T-helper 2 cell treated with Interferon-gamma antibody and Interleukin-4, amounts not matched to agents 5 μg/mL and 100 μg/mL, for 36 hours (primary cell): ENCODE results near the gene TRIM15.

Source experiments
- DNase-seq: peaks from one replicate; pipeline ENCODE4 v3.0.0; 2021; ENCODE audit warnings: low spot score
- H3K27ac Mint-ChIP-seq: one replicate; pipeline ENCODE4 v1.8.0; 2021; ENCODE audit warnings: mild to moderate bottlenecking, mixed read lengths
- H3K27me3 Mint-ChIP-seq: one replicate; pipeline ENCODE4 v1.8.0; 2021; ENCODE audit warnings: low read depth, mixed read lengths
- H3K36me3 Mint-ChIP-seq: one replicate; pipeline ENCODE4 v1.8.0; 2021; ENCODE audit warnings: low read depth, mixed read lengths
- H3K4me1 Mint-ChIP-seq: one replicate; pipeline ENCODE4 v1.8.0; 2021; ENCODE audit warnings: low read depth, mixed read lengths
- H3K4me3 Mint-ChIP-seq: one replicate; pipeline ENCODE4 v1.8.0; 2022; ENCODE audit warnings: mild to moderate bottlenecking, moderate library complexity, mixed read lengths
- H3K9me3 Mint-ChIP-seq: one replicate; pipeline ENCODE4 v1.8.0; 2021; ENCODE audit warnings: mixed read lengths

Gene TRIM15

GRCh38 chr6:30152910-30153610, 10.3 kb upstream of the TRIM15 start:
- Mint-ChIP-seq H3K4me1 (peaks cover 6% of the 10 kb centered on the region), H3K27ac (no peak overlapping the region), H3K36me3 (no peaks in the 10 kb centered on the region), H3K9me3 (no peaks in the 10 kb centered on the region), H3K27me3 (peaks cover 16% of the 10 kb centered on the region), H3K4me3 (no peak overlapping the region)
- no peak for DNase-seq

DNA sequence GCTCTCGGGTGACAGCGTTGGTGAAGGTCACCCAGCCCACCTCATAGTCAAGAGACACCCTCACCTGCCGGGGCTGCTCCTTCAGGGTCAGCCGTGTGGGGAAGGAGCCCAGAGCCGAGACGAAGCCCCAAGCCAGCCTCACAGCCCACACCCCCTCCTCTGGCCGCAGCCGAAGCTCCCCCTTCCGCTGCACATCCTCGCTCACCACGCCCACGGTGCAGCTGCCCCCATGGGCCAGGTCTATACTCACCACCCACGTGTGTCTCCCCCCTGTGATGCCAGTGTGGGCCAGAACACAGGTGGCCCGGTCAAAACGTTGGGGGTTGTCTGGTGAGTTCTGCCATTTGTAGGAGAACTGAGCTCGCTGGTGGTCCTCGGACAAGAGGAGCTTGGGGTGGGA, 9.3 kb upstream of the TRIM15 start:
- no peak overlapping the region for H3K4me3 Mint-ChIP-seq
- DNase-seq = no peak
- no peaks in the 10 kb centered on the region for H3K36me3 Mint-ChIP-seq

DNA sequence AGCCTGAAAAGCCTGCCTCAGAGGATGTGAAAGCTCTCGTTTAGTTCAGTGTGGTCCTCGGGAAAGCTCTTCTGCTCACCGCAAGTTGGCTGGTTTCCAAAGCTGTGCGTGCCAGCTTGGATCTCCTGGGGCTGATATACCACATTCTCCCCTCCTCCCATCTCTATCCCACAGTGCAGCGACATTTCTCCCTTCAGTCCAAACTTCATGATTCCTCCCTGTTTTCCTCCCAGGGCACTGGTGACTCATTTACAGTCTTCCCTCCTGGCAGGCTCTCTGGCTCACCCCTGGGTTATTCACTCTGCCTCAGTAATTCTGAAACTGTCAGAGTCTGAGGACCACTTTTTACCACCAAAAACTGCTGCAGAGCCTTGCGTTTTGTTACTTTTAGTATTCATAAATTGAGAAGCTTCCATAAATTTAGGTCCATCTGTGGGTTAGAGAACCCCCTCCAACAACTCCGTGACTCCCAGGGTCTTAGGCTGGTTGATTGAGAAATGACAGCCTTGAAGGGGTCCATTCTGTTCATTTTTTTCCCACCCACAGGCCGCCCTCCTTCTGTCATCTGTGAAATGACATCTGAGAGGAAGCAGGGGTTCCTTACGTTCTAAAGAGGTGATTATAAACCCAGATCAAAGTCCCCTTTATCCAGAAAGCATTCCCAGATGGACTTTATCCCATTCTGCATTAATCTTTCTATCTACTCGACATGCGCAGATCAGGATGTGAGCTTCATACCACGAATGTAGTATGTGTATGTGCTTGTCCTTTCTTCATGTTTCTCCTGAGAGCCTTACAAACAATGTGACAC, 8.4 kb upstream of the TRIM15 start:
- peaks cover 14% of the 10 kb centered on the region for H3K27me3 Mint-ChIP-seq
- no peak overlapping the region for H3K27ac Mint-ChIP-seq
- H3K36me3 Mint-ChIP-seq = no peaks in the 10 kb centered on the region
- peaks cover 10% of the 10 kb centered on the region for H3K4me1 Mint-ChIP-seq
- no peak overlapping the region for H3K4me3 Mint-ChIP-seq
- DNase-seq = no peak
- no peaks in the 10 kb centered on the region for H3K9me3 Mint-ChIP-seq

More for the DNA sequence above, 9.3 kb upstream of the TRIM15 start:
- H3K4me1 Mint-ChIP-seq = peaks cover 9% of the 10 kb centered on the region
- H3K9me3 Mint-ChIP-seq = no peaks in the 10 kb centered on the region
- H3K27me3 Mint-ChIP-seq = peaks cover 16% of the 10 kb centered on the region
- no peak overlapping the region for H3K27ac Mint-ChIP-seq

DNA sequence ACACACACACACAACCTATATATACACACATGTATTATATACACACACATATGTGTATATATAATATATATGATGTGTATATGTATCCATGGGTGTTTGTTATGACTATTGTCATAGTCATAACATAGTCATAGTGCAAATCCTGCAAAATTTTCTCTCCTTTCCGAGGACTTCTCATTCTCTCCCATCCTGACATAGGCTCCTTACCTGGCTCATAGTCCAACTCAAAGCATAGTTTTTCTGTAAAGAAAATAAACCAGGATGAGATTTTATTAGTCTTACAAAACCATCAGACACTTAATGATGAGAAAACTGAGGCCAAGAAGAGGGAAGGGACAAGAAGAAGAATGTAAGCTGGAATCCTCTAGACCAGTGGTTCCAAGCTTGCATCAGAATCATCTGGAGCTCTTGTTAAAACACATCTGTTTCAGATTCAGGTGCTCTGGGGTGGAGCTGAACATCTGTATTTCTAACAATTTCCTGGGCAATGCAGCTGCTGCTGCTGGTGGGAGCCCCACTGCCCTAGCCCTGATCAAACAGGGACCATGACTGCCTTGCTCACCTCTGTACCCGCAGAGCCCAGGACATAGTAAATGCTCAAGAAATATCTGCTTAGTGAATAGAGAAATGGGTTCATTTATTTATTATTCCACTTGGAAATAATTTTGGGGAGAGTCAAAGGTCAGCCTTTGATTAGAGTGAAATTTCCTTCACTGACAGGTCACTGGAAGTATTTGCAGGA, 7.7 kb upstream of the TRIM15 start:
- no peaks in the 10 kb centered on the region for H3K9me3 Mint-ChIP-seq
- H3K27ac Mint-ChIP-seq = no peak overlapping the region
- no peak overlapping the region for H3K4me3 Mint-ChIP-seq
- H3K27me3 Mint-ChIP-seq = peaks cover 9% of the 10 kb centered on the region
- H3K4me1 Mint-ChIP-seq = peaks cover 10% of the 10 kb centered on the region
- no peaks in the 10 kb centered on the region for H3K36me3 Mint-ChIP-seq
- DNase-seq = no peak

DNA sequence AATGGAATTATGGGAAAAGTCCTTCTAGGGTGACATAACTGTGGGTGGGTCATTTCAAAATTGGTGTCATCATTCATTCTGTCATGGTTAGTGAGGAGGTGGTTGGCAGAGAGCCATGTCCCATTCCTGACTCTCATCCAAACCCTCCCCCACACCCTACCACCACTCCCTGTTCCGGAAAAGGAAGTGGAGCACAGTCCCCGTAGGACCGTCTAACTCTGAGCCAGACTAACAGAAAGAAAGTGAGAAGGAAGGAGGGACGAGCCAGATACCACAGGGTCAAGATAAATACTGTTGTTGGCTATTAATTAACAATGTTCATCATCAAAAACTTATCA, 7.1 kb upstream of the TRIM15 start:
- DNase-seq = no peak
- Mint-ChIP-seq H3K27ac (no peak overlapping the region), H3K36me3 (no peaks in the 10 kb centered on the region), H3K9me3 (no peaks in the 10 kb centered on the region), H3K27me3 (peaks cover 9% of the 10 kb centered on the region), H3K4me1 (peaks cover 10% of the 10 kb centered on the region), H3K4me3 (no peak overlapping the region)

- DNase-seq = no peak
- peaks cover 9% of the 10 kb centered on the region for H3K27me3 Mint-ChIP-seq
- H3K9me3 Mint-ChIP-seq = no peaks in the 10 kb centered on the region
- H3K36me3 Mint-ChIP-seq = no peaks in the 10 kb centered on the region
- H3K4me1 Mint-ChIP-seq = peaks cover 6% of the 10 kb centered on the region
- no peak overlapping the region for H3K4me3 Mint-ChIP-seq
- H3K27ac Mint-ChIP-seq = no peak overlapping the region
Observed at GRCh38 chr6:30156774-30157173, 6.6 kb upstream of the TRIM15 start.

DNA sequence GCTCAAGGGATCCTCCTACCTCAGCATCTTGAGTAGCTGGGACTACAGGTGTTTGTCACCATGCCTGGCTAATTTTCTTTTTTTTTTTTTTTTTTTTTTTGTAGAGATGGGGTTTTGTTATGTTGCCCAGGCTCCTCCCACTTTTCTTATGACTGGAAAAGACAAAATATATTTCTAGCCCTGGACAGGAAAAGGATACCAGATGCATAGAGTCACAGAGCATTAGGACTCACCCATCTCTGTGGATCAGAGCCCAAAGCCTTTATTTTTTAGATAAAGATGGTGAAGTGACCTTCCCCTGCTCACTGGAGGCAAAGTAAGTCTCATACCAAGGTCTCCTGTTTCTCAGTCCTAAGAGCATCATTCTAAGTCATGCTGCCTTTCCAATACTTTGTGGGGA, 5.8 kb upstream of the TRIM15 start:
- H3K4me1 Mint-ChIP-seq = peaks cover 9% of the 10 kb centered on the region
- no peak overlapping the region for H3K27ac Mint-ChIP-seq
- H3K27me3 Mint-ChIP-seq = peaks cover 7% of the 10 kb centered on the region
- no peak overlapping the region for H3K4me3 Mint-ChIP-seq
- no peaks in the 10 kb centered on the region for H3K36me3 Mint-ChIP-seq
- no peaks in the 10 kb centered on the region for H3K9me3 Mint-ChIP-seq
- DNase-seq = no peak

DNA sequence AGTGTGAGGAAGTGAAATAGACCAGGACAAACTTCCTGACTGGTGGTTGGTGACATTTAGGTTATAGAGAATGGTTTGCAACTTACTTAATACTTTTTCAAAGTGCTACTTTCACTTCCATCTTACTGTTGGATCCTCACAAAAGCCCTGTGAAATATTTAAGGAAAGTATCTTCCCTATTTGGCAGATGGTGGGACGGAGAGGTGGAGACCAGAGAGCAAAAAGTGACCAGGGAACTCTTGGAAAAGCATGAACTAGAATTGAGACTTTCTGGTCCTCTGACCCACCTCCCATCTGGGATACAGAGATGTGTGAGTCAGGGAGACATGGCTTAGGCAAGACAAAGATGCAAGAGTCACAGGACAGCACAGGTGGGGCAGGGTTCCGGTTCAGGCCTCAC, 5.3 kb upstream of the TRIM15 start:
- H3K4me1 Mint-ChIP-seq = peaks cover 9% of the 10 kb centered on the region
- DNase-seq = no peak
- no peaks in the 10 kb centered on the region for H3K9me3 Mint-ChIP-seq
- H3K4me3 Mint-ChIP-seq = no peak overlapping the region
- no peak overlapping the region for H3K27ac Mint-ChIP-seq
- H3K36me3 Mint-ChIP-seq = no peaks in the 10 kb centered on the region
- peaks cover 7% of the 10 kb centered on the region for H3K27me3 Mint-ChIP-seq

- no peak overlapping the region for H3K27ac Mint-ChIP-seq
- no peak overlapping the region for H3K4me3 Mint-ChIP-seq
- H3K27me3 Mint-ChIP-seq = peaks cover 4% of the 10 kb centered on the region
- DNase-seq = no peak
- no peaks in the 10 kb centered on the region for H3K36me3 Mint-ChIP-seq
- H3K4me1 Mint-ChIP-seq = peaks cover 12% of the 10 kb centered on the region
- no peaks in the 10 kb centered on the region for H3K9me3 Mint-ChIP-seq
Observed at GRCh38 chr6:30158475-30159040, 4.8 kb upstream of the TRIM15 start.

DNA sequence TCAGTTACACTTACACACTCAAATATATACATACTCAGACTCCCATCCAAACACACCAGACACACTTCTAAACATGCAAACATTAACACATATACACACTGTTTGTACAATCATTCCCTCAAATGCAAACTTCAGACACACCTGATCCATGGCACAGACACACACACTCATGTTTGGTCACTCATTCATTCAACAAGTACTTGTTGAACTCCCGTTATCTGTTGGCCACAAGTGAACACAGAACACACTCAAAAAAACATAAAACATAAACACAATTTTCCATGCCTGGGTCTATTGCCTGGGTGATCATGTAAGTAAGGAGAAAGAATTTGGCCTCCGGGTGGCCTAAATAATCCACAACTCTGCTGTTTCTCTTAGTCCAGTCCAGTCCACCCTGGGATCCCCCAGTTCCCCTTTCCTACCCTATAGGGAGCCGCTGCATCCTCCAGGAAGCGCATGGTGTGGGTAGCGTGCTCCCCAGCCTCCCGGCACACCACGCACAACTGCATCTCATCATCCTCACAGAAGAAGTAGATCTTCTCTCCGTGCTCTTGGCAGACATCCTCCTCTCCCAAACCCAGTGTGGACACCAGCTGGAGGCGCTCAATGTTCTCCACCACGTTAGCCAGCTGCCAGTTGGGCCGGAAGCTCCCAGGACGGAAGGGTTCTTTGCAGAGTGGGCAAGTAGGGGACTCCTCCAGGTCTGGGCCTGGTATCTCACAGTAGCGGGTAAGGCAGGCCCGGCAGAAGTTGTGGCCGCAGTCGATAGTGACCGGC, 3.1 kb upstream of the TRIM15 start:
- Mint-ChIP-seq H3K9me3 (no peaks in the 10 kb centered on the region), H3K27me3 (no peaks in the 10 kb centered on the region), H3K4me1 (peaks cover 12% of the 10 kb centered on the region), H3K27ac (no peak overlapping the region), H3K36me3 (no peaks in the 10 kb centered on the region), H3K4me3 (no peak overlapping the region)
- DNase-seq = no peak

DNA sequence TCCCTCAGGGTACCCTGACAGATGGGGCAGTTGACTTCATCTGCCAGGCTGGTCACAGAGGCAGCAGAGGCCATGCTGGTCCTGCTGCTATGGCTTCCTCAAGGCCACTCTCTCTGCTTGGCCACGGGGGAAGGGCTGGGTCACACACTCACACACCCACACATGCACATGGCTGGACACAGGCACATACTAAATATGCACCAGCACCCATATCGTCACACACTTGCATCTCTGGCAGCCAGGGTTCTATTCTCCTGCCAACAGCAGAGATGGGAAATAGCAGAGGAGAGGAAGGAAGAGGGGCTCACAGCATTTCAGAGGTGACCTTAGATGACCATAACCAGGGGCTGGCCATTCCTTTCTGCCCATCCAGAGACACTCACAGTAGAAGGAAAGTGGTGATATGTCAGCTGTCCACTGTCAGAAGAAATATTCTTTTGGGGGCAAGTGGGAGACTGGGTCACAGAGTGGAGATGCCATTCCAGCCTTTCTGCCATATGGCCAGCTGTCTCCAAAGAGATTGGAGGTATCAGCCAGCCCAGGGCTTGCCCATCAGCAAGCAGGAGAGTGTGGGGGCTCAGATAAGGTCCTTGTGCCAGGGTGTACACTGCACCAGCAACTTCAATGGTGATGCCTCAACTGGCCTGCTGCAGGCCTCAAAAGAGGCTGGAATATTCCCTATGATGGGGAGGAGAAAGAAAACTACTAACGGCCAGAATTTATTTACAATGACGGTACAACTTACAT, 2.4 kb upstream of the TRIM15 start, which contains the start of gene TRIM10:
TSS of gene TRIM10 (minus strand) at position 427 of the 747 bp plus-strand sequence. CDS start at position 74, 353 bp downstream.
- Mint-ChIP-seq H3K4me3 (no peak within 1 kb of the TSS), H3K27me3 (no peaks in the 10 kb centered on the region), H3K4me1 (peaks cover 12% of the 10 kb centered on the region), H3K27ac (no peak within 1 kb of the TSS), H3K9me3 (no peaks in the 10 kb centered on the region), H3K36me3 (no peaks in the 10 kb centered on the region)
- DNase-seq = no peak

- Mint-ChIP-seq H3K4me1 (peaks cover 18% of the 10 kb centered on the region), H3K36me3 (no peaks in the 10 kb centered on the region), H3K4me3 (peak overlapping the region; percentile 31), H3K9me3 (no peaks in the 10 kb centered on the region), H3K27ac (no peak overlapping the region), H3K27me3 (no peaks in the 10 kb centered on the region)
- no peak for DNase-seq
Observed at GRCh38 chr6:30162265-30163089, 869 bp upstream of the TRIM15 start.
